Activated CD8-positive, alpha-beta memory T cell treated with anti-CD3 and anti-CD28 coated beads for 48 hours (primary cell): ENCODE results near the gene OR2A2.
A peak's percentile ranks its signal among the peaks of the same experiment; 100 is the strongest.
"Not testable (repeated sequence)": the region's sequence is repeated elsewhere in the genome, so short reads cannot be mapped to it uniquely, and the experiment has no call there.

Experiments
- DNase-seq, 3 experiments: peaks; one replicate each; pipeline ENCODE4 v3.0.0-alpha.2; 2020; ENCODE audit warnings: low read depth in 2 of 3, low spot score in 2 of 3

OR2A2 gene, protein sequence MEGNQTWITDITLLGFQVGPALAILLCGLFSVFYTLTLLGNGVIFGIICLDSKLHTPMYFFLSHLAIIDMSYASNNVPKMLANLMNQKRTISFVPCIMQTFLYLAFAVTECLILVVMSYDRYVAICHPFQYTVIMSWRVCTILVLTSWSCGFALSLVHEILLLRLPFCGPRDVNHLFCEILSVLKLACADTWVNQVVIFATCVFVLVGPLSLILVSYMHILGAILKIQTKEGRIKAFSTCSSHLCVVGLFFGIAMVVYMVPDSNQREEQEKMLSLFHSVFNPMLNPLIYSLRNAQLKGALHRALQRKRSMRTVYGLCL

DNA sequence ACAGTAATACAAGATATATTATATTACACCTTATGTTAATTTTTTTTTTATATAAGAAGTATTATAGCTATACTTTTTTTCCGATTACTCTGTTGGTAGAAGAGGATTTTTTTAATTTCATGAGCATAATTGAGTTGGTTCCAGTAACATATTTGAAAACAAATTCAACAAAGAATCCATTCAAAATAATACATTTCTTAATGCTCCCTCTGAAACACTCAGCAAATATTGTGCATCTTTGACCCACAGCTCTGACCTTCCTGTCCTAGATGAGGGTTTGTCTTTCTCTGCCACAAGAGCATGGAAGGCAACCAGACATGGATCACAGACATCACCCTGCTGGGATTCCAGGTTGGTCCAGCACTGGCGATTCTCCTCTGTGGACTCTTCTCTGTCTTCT, at the start of gene OR2A2:
OR2A2 (plus strand) TSS at position 301 of the 400 bp plus-strand sequence; CDS start at position 301, 0 bp downstream.
- DNase-seq = no peak

DNA sequence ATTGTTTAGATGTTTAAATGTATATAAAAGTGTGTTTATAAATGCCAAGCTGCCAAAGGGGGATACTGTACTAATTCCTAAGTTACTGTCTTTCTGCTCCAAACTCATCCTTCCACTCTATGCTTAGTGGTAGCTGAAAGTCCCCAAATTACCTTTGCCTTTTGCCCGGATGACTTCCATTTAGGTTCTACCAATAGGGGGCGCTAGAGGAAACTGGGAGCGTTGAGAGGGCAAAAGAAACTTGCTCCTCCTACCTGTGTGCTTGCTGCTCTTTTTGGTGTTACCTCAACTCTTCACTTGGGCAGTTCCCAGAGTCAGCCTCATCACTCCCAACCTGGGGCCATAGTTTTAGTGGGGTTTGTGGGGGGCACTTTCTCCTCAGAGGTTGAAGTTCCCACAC, 45.7 kb upstream of the OR2A2 start:
- DNase-seq = no peak

DNA sequence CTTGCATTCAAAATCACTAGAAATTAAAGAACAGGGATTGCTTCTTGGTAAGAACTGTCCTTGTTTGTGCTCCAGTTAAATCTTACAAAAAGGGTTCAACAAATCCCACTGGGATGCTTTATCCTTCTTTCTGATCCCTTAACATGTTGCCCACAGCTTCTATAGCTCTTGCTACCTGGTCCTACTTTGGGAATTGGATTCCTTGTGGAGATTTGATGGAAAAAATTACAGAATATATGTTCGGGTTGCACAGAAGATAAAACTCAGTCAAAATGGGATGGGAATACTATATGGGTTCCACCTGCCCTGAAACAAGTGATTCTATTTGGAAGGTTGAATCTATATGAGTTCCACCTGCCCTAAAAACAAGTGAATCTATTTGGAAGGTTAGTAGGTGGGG, 39.9 kb upstream of the OR2A2 start, which contains the start of gene OR2A25:
OR2A25 (plus strand) TSS at position 301 of the 400 bp plus-strand sequence. CDS start 4,409 bp downstream, outside the sequence.
- no peak for DNase-seq

DNA sequence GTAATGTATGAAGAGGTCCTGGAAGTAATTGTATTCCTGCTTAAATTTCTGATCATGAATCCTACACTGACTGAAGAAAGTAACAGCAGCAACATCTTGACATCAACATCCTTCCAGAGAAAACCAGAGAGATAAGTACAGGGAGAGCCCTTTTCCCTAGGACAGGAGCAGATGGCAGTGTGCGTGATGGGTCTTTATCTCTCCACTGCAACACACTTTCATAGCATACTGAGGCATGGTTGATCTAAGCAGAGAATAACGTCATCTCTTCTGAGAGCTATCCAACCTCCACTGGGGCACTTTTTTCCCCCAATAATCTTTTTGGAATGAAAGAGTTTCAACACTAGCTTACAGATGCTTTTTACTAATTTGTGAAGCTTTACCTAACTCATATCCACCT, 39.4 kb upstream of the OR2A2 start:
- DNase-seq = no peak

DNA sequence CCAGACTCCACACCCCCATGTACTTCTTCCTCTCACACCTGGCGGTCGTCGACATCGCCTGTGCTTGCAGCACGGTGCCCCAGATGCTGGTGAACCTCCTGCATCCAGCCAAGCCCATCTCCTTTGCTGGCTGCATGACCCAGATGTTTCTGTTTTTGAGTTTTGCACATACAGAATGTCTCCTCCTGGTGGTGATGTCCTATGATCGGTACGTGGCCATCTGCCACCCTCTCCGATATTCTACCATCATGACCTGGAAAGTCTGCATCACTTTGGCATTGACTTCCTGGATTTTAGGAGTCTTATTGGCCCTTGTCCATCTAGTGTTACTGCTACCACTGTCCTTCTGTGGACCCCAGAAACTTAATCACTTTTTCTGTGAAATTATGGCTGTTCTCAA, 35.0 kb upstream of the OR2A2 start:
- no peak for DNase-seq

DNA sequence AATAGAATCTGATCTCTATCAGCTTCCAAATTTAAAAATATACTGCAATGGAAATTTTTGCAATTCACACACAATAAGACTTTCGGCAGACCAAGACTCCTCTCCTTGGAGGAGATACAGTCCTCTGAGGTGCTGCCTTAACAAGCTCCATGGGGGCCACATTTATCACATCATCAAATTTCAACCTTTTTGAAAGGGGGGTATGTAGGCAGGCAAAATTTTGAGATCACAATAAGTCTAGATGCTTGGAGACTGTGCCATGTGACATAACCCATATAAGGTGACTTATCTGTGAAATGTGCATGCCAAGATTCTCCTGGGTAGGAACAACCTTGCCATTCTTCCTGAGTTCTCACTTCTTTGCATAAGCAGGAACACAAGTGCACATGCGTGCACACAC, 23.4 kb upstream of the OR2A2 start, which contains the start of gene OR2A12:
OR2A12 (plus strand) TSS at position 301 of the 400 bp plus-strand sequence. CDS start 8,830 bp downstream, outside the sequence.
- no peak for DNase-seq

DNA sequence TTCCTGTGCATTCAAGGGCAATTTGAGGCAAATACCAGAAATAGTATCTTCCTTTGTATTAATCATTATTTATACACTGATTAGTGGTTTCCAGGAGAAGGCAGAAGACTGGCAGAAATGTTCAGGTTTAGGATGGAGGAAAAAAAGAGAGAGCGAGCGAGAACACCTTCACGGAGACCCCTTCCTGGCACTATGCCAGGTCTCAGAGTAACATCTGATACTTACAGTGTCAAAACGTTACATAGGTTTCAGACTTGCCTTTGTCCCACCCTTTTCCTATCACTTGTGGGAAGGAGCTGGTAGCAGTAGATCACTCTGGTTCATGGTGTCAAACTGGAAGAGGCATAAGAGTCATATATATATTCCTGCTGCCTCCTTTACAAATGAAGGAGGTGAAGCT, 22.7 kb upstream of the OR2A2 start:
- DNase-seq = no peak

DNA sequence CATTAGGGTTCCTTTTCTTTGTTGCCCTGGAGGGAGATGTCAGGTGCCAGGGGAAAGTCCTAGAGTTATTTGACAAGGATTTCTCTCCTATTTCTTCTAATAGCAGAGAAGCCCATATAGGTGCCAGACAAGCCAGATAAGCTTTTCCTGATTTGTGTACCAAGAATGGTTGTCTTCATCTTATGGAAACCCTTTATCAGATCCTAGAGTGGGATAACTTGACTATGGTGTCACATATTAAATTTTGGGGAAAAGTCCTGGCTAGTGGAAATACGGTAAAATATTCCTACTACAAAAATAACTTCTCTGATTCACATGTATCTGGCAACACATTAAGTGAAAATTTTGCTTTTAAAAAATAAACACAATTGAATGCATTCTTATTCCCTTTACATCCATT, 22.2 kb upstream of the OR2A2 start:
- DNase-seq = no peak

DNA sequence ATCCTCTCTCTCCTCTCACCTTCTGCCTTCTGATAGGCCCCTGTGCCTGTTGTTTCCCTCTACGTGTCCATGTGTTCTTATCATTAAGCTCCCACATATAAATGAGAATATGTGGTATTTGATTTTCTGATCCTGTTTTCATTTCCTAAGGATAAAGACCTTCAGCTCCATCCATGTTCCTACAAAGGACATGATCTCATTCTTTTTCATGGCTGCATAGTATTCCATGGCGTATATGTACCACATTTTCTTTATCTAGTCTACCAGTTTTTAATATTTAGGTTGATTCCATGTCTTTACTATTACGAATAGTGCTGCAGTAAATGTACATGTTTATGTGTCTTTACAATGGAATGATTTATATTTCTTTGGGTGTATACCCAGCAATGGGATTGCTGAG, 18.7 kb upstream of the OR2A2 start:
- DNase-seq = no peak

DNA sequence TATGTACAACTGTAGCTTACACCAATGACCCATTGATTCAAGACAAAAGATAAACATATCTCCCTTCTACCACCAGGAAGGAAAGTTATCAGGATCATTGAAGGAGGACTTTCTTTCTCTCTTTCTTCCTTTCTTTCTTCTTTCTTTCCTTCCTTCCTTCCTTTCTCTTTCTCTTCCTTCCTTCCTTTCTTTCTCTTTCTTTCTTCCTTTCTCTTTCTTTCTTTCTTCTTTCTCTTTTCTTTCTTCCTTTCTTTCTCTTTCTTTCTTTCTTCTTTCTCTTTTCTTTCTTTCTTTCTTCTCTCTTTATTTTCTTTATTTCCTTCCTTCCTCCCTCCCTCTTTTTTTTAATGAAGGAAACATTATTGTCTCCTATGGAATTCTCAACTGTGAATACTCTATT, 10.6 kb upstream of the OR2A2 start:
- no peak for DNase-seq

DNA sequence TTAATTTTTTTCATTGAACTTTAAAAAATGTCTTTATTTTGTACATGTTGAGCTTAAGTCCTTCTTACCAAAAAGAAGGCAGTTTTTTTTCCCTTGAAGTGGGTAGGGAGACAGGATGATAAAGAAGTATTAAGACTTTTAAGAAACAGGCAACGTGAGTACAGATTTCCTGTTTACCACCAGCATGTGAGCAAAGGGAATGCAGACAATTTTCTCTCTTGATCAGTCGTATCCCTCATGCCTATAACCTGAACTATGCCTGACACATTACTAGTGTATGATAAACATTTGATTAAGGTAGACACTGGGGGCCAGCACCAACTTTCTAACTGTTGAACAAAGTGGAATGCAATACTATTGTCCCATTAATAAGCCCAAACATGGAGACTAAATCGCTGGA, 8.8 kb upstream of the OR2A2 start:
- DNase-seq = no peak

DNA sequence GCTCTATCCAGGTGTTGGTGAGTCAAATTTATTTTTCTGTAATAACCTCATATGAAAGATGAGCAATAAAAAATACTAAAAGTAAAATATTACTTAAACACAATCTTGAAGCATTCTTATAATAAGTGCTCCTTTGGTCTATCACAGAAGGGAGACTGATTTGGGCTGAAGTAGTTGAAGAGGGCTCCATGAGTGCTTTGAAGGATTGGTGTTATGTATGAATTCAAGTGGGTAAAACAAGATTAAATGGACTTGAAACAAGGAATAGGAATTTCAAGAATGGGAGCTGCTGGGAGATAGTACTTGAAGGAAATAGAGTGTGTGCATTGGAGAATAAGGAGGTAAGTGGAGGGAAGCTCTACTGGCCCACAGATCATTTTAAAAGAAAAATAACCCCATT, 7.3 kb upstream of the OR2A2 start:
- DNase-seq = no peak

DNA sequence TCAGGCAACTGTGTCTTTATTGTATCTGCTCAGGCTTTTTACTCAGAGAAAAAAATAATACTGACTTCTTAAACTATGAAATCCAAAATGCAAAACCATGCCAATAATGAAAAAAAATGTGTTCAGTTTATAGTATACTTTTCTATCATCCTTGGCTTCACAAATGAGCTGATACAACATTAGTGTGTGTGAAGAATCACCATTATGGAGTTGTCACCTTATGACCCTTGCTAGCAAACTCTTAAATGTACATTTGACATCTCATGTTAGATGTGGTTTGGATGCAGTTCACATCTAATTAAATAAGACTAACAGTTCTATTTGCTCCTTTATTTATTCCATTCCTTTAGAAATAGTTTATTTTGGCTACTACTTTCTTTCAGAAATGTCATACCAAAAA, 4.2 kb upstream of the OR2A2 start:
- no peak for DNase-seq

DNA sequence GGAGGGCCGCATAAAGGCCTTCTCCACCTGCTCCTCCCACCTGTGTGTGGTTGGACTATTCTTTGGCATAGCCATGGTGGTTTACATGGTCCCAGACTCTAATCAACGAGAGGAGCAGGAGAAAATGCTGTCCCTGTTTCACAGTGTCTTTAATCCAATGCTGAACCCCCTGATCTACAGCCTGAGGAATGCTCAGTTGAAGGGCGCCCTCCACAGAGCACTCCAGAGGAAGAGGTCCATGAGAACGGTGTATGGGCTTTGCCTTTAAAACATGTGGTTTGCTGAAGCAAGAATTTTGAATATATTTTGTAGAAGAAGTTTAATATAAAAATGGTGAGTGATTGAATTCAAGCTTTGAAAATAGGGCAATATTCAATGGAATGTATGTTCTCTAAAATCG, 889 bp downstream of the OR2A2 start:
- no peak for DNase-seq

DNA sequence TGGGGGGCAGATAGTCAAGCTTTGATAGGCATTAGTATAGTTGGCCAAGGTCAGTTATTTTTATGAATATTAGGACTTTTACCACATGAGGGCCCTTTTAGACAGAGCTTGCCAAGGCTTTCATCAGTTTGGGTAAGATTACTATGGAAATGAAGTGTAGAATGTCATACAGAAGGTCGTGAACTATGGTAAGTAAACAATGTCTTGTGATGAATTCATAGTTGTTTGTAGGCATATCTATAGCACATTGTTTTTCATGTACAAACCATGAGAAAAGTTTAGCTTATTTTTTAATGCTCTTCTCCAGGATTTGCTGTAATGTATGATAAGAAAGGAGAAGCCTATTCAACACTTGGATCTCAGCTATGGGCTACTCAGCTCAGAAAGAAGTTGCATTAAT, 4.3 kb downstream of the OR2A2 start:
- no peak for DNase-seq

DNA sequence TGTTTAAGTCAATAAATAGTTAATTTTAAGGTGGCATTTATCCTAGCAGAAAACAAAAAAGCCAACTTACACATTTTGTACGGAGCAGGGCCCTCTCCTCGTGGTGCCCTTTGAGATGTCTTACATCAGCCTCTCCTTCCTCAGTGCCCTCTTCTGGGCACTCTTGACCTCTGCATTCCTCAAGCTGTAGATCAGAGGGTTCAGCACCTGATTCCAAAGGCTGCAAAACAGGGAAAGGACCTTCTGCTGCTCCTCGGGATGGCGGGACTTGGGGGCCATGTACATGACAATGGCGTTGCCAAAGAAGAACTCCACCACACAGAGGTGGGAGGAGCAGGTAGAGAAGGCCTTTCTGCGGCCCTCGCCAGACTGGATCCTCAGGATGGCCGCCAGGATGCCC, 9.0 kb downstream of the OR2A2 start:
- no peak for DNase-seq

DNA sequence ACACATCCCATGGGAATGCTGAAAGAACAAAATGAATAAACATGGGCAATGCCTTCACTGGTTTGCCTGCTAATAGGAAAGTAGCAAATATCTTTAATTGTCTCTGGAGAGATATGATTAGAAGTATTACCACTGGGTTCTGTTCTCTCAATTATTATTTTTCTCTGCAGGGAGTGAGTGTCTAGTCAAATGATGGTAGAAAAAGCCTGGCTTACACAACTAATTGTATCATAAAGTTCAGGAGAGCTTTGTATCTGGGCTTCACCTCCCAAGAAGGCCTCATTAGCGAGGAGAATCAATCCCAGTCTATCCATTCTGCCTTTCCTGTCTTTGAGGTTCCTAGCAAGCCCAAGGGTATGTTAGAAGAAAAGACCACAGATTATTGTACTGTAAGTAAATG, 13.5 kb downstream of the OR2A2 start, which contains the start of gene OR2A14:
OR2A14 (plus strand) TSS at position 301 of the 400 bp plus-strand sequence. CDS start 5,937 bp downstream, outside the sequence.
- DNase-seq = no peak

DNA sequence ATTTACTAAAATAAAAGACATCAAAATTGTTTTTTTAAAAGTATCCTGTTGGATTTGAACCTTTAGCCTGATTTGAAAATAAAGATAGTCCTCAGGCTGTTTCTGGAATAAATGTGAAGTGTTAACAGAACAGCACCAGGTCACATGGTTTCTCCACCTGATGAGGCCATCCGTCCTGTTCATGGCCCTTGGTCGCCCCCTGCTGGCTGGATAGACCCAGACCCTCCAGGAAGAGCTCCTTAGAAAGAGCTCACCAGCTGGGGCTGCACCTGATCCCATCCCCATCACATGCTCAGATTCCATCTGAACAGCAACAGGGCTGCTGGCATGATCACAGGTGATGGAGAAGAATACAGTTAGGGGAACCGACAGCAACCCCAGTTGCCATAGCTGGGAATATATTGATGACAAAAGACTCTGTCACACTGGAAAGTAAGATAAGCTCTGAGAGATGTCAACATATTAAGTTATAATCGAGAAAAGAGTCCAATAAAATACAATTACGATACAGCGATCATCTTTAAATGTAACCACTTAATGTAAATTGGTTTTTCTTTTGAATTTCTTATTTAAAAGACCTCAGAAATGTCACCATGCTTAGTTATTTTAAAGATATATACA, 18.4 kb downstream of the OR2A2 start:
- DNase-seq = peak; percentile 58 to 87 (median 86)

DNA sequence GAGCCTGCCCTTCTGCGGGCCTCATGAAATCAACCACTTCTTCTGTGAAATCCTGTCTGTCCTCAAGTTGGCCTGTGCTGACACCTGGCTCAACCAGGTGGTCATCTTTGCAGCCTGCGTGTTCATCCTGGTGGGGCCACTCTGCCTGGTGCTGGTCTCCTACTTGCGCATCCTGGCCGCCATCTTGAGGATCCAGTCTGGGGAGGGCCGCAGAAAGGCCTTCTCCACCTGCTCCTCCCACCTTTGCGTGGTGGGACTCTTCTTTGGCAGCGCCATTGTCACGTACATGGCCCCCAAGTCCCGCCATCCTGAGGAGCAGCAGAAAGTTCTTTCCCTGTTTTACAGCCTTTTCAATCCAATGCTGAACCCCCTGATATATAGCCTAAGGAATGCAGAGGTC, 20.2 kb downstream of the OR2A2 start:
- not testable (repeated sequence) for DNase-seq

DNA sequence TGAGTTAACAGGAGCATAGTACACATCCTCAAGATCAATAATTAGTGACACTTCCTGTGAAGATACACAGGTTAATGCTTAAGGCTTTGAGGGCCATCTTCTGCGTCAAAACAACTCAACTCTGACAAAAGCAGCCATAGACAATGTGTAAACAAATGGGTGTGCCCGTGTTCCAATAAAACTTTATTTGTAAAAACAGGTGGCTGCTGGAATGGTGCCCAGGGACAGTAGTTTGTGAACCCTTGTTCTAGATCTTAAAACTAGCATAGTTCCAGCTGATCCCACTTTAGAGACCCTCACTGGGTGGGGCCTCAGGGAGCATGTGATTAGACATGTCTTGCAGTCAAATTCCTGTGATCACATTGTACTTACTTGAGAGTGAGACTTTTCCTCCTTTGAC, 21.3 kb downstream of the OR2A2 start:
- DNase-seq = no peak

DNA sequence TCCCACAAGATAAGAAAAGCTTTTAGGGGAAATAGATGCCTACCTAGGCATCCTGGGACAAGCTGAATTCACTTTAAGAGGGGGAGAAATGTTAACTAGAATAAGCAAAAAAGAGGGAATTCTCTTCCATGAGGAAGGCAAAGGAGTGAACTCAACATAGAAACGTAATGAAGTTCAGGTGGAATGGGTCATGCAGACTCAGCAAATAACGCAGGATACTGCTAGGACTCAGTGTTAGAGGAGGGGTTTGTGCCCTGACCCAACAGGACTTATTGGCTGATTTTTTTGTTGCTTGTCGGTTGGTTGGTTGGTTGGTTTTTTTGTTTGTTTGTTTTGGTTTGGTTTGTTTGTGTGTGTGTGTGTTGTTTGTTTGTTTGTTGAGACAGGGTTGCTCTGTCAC, 22.9 kb downstream of the OR2A2 start:
- DNase-seq = no peak

DNA sequence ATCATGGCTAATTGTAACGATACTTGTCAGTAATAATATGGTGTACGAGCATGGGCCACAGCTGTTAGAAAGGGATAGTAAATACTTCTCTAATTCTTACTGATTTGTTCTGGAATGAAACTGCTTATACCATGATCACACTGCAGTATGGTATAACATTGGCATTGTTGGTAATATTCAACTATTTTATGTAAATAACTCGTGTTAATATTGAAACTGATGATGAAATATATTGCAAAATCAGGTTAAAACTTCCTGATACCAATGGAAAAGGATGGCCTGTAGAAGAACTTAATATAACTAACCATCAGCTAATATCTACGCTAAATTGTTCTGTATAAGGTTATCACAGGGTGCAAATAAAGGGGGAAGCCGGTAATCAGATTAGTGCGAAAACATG, 23.9 kb downstream of the OR2A2 start:
- no peak for DNase-seq

DNA sequence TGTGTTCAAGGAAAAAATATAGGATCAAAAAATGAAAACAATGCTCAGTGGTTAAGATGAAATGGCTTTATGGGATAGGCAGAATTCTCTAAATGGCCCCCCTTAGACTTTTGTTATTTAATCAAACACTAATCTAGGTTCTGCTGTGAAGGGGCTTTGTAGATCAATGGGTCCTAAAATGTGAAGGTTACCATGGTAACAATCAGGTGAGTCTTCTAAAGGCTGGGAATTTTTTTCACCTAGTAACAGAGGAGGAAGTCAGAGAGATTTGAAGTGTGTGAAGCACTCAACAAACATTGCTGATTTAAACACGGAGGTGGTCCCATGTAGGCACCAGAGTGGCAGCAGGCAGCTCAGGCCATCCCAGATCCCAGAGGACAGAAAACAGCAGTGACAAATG, 24.7 kb downstream of the OR2A2 start:
- no peak for DNase-seq
